Right atrium auricular region (tissue), 2 donors: ENCODE measurements around the gene MMAB. TPM values are rescaled to one million over a fixed set of nuclear protein-coding genes. Genes with fewer than 3 reads are reported as not detected.

Source experiments
- DNase-seq: peaks from one replicate; pipeline ENCODE4 v3.0.0-alpha.2; 2019; ENCODE audit warnings: low spot score
- H3K27ac ChIP-seq, 2 donors: fragments of 200-600 bp; sonication (generic); 1 replicate in 1 of 2; 2 replicates in 1 of 2; pipeline ENCODE4 v1.5.1; 2016 to 2019
- H3K27me3 ChIP-seq, 2 donors: fragments of 200-600 bp; sonication (generic); one replicate each; pipeline versions ENCODE4 v1.5.1 to v1.6.0; 2017 to 2019
- H3K36me3 ChIP-seq: fragments of 200-600 bp; sonication (generic); one replicate; pipeline ENCODE4 v1.5.1; 2016
- H3K4me1 ChIP-seq, 2 donors: fragments of 200-600 bp; sonication (generic); one replicate each; pipeline versions ENCODE4 v1.5.1 to v1.6.0; 2017 to 2019
- H3K4me3 ChIP-seq, 2 donors: fragments of 200-600 bp; sonication (generic); 1 replicate in 1 of 2; 2 replicates in 1 of 2; pipeline ENCODE4 v1.5.1; 2017 to 2019; ENCODE audit warnings: mild to moderate bottlenecking in 1 of 2, moderate library complexity in 1 of 2
- H3K9me3 ChIP-seq, 2 donors: fragments of 200-600 bp; sonication (generic); one replicate each; pipeline ENCODE4 v1.5.1; 2019
- total RNA-seq, 2 donors: library from RNA; depleted of rRNA; stranded (reverse); fragments of >200 nt; gene quantifications; one replicate each; pipeline ENCODE4 v1.1.0, GENCODE V29; 2016
- TF ChIP-seq, protein P1 (sequence below), 2 donors: fragments of 200-600 bp; sonication (generic); IDR thresholded peaks; one replicate each; pipeline ENCODE4 v1.5.1; 2019; ENCODE audit warnings: antibody characterized with exemption in 2 of 2

The MMAB gene
- total RNA-seq, 2 donors from 2014 or later = 30.3 to 53.1 TPM

DNA sequence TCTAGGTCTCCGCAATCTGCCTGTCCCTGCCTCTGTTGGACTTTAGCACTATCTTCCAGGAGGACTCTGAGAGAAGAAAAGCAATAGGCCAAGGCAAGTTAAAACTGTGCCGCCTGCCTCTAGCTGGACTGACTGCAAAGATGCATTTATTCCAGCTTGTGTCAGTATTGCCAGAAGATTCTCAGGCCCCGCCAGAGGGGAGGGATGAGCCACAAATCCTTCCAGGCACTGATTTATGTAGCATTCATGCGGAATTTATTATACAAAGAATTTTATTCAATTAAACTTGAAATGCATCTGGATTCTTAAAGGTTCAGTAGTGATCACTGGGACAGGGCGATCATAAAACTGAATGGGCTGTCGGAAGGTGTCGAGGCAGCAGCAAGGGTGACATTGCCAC, 19.8 kb downstream of the MMAB start:
- H3K27ac ChIP-seq = no peak overlapping the region
- TF ChIP-seq, protein P1, sequence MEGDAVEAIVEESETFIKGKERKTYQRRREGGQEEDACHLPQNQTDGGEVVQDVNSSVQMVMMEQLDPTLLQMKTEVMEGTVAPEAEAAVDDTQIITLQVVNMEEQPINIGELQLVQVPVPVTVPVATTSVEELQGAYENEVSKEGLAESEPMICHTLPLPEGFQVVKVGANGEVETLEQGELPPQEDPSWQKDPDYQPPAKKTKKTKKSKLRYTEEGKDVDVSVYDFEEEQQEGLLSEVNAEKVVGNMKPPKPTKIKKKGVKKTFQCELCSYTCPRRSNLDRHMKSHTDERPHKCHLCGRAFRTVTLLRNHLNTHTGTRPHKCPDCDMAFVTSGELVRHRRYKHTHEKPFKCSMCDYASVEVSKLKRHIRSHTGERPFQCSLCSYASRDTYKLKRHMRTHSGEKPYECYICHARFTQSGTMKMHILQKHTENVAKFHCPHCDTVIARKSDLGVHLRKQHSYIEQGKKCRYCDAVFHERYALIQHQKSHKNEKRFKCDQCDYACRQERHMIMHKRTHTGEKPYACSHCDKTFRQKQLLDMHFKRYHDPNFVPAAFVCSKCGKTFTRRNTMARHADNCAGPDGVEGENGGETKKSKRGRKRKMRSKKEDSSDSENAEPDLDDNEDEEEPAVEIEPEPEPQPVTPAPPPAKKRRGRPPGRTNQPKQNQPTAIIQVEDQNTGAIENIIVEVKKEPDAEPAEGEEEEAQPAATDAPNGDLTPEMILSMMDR (IDR thresholded peaks at IDR 0.05) = no peak
- no peaks in the 10 kb centered on the region for H3K9me3 ChIP-seq
- H3K4me1 ChIP-seq = no peaks in the 10 kb centered on the region
- DNase-seq = no peak
- H3K27me3 ChIP-seq = no peaks in the 10 kb centered on the region
- no peak overlapping the region for H3K4me3 ChIP-seq
- H3K36me3 ChIP-seq = no peaks in the 10 kb centered on the region

DNA sequence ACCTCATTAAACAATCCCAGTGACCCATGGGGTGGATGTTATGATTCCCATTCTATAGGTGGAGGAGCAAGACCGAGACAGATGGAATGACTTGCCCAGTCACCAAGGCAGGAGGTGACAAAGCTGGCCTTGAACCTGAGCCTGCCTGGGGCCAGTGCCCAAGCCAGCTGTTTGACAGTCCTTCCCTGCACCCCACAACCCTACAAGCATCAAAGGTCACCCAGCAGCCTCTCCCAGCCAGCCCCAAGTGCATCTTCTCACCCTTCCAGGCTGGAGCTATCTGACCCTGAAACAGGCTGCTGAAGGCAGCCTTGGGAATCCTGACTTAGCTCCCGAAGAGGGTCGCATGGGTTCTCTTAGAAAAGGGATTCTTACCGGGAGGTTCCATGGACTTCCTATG, 20.3 kb downstream of the MMAB start:
- Histone ChIP-seq H3K27ac (no peak overlapping the region), H3K4me1 (no peaks in the 10 kb centered on the region), H3K9me3 (no peaks in the 10 kb centered on the region), H3K27me3 (no peaks in the 10 kb centered on the region), H3K4me3 (no peak overlapping the region), H3K36me3 (no peaks in the 10 kb centered on the region)
- no peak for DNase-seq
- TF ChIP-seq, protein P1 (IDR thresholded peaks at IDR 0.05) = no peak

DNA sequence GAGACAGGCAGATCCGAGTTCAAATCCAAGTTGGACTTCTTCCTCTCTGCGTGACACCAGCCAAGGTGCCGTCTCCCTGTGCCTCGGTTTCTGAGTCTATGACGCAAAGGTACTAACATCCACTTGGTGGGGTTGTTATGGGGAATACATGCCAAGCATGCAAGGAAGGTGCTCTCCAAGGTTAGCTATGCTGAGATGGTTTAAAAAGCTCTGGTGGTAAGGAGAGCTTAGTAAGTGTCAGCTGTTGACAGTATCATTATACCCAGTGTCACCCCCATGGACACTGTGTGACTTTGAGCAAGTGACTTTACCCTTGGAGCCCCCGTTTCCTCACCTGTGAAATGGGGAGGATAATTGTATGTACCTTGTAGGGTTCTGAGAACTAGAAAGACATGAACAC, 22.2 kb downstream of the MMAB start:
- Histone ChIP-seq H3K36me3 (no peaks in the 10 kb centered on the region), H3K27me3 (no peaks in the 10 kb centered on the region), H3K9me3 (no peaks in the 10 kb centered on the region), H3K27ac (no peak overlapping the region), H3K4me3 (no peak overlapping the region), H3K4me1 (no peaks in the 10 kb centered on the region)
- TF ChIP-seq, protein P1 (IDR thresholded peaks at IDR 0.05) = no peak
- DNase-seq = no peak

DNA sequence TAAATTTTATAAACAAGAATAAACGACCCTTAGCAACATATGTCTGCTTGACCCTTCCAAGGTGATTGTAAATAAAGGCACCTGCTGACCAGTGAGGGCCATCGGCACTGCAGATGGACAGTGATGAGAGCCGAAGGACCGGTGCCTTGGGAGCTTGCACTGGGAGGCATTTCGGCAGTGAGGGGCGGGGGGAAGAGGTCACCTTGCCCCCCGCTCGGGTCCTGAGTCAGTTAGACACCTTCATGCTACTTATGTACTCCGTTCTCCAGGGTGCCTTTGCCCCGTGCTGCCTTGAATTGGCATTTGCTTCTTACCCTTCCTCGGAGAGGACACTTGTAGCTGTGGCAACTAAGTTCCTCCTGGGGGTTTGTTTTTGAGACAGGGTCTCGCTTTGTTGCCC, 23.0 kb downstream of the MMAB start:
- TF ChIP-seq, protein P1 (IDR thresholded peaks at IDR 0.05) = no peak
- no peak for DNase-seq
- no peak overlapping the region for H3K27ac ChIP-seq
- no peak overlapping the region for H3K4me3 ChIP-seq
- H3K4me1 ChIP-seq = peaks cover 0 to 5% of the 10 kb centered on the region in 2 donors
- H3K9me3 ChIP-seq = no peaks in the 10 kb centered on the region
- H3K27me3 ChIP-seq = no peaks in the 10 kb centered on the region
- no peaks in the 10 kb centered on the region for H3K36me3 ChIP-seq

DNA sequence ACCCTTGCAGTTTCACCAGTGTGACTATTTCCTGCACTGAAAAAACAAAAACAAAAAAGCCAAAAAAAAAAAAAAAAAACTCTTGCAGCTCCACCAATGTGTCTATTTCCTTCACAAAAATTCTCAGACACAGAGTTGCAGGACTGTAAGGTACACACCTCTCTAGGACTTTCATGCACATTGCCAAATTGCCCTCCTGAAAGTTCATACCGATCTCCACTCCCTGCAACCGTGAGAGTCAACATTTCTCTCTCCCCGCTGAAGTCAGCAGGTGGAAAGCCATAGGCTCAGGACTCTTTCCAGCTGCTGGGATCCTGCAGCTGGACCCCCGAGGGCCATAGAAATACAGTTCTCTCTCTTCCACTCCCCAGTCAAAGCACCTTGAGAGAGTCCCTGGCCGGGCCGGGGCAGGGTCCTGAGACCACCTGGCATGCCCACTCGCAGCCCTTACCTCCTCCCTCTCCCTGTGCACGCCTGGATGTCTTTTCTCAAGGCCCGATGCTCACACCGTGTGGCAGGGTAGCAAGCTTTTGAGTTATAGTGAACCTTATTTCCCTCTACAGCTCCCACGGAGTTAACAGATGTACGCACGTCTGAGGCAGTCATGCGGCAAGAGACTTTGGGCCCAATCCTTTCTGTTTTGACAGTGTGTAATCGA, 23.6 kb downstream of the MMAB start:
- no peaks in the 10 kb centered on the region for H3K9me3 ChIP-seq
- H3K4me1 ChIP-seq = peaks cover 0 to 11% of the 10 kb centered on the region in 2 donors
- no peaks in the 10 kb centered on the region for H3K36me3 ChIP-seq
- no peaks in the 10 kb centered on the region for H3K27me3 ChIP-seq
- no peak overlapping the region for H3K27ac ChIP-seq
- TF ChIP-seq, protein P1 (IDR thresholded peaks at IDR 0.05) = no peak
- DNase-seq = no peak
- H3K4me3 ChIP-seq = no peak overlapping the region

DNA sequence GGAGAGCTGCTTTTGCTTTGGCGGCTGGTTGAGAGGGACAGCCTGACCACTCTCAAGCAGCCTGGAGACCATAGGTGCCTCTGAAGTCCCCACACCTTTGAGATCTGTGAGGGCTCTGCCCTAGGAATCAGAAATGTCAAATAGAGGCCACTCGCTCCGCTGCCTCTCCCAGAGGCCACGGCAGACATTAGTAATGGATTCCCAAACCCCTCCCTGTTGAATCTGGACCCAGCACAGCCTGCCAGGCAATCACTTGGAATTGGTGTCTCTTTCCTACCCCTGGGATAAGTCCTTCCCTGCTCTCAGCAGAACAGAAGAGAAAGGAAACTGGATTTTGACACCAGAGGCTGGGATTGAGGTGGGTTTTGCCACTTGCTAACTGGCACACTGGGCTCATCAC, 25.0 kb downstream of the MMAB start:
- Histone ChIP-seq H3K36me3 (no peaks in the 10 kb centered on the region), H3K4me1 (peaks cover 0 to 13% of the 10 kb centered on the region in 2 donors), H3K27ac (no peak overlapping the region), H3K4me3 (no peak overlapping the region), H3K27me3 (no peaks in the 10 kb centered on the region), H3K9me3 (no peaks in the 10 kb centered on the region)
- DNase-seq = no peak
- TF ChIP-seq, protein P1 (IDR thresholded peaks at IDR 0.05) = no peak
